ENCODE results near the gene TRMT5.

GRCh38 chr14:60984196-60984595 is 3.3 kb upstream of the TRMT5 start:
- TF ChIP-seq CTCF (conservative IDR thresholded peaks at IDR 0.05 in 1 of 2, IDR thresholded peaks at IDR 0.05 in 1 of 2; ENCODE audit: low read depth in 1 of 2, low read length in 2 of 2) (no peak), EZH2 (IDR thresholded peaks at IDR 0.05; ENCODE audit: low read length, missing control alignments) (no peak)
